Measurements from ENCODE around the gene CTNNBIP1. TPM values are rescaled to one million over a fixed set of nuclear protein-coding genes. Genes with fewer than 3 reads are reported as not detected.

CTNNBIP1 gene
- polyA plus RNA-seq, 3 donors: 26.2 to 26.8 (median 26.3) TPM

- Mint-ChIP-seq H3K9me3 (peaks cover 0 to 3% (median 0%) of the 10 kb centered on the region in 7 donors), H3K27ac (no peak overlapping the region), H3K4me1 (no peaks in the 10 kb centered on the region), H3K27me3 (ENCODE audit: low read depth in 3 of 3) (peaks cover 0 to 3% (median 1%) of the 10 kb centered on the region in 3 donors), H3K4me3 (no peak overlapping the region), H3K36me3 (peaks cover 0 to 4% of the 10 kb centered on the region in 2 donors)
- H3K9ac ChIP-seq (ENCODE audit: insufficient read depth, low read length, poor library complexity, severe bottlenecking): no peak overlapping the region
- H3K27ac ChIP-seq (ENCODE audit: low read depth in 1 of 2, low read length in 2 of 2): no peak overlapping the region
- 95% methylated on average over 3 of the region's 5 CpGs for WGBS (ENCODE audit: insufficient coverage)
- no peak overlapping the region for H2AFZ ChIP-seq (ENCODE audit: insufficient read depth, low read depth, low read length, poor library complexity, severe bottlenecking)
- no peaks in the 10 kb centered on the region for H3K27me3 ChIP-seq (ENCODE audit: control insufficient read depth in 2 of 2, insufficient read depth in 2 of 2, low read length in 2 of 2)
- H3K79me2 ChIP-seq (ENCODE audit: insufficient read depth, low read length): no peaks in the 10 kb centered on the region
- no peak overlapping the region for H3K4me3 ChIP-seq (replicated peaks in 1 of 3; ENCODE audit: low read depth in 2 of 3, low read length in 3 of 3)
- no peaks in the 10 kb centered on the region for H3K9me3 ChIP-seq (replicated peaks in 1 of 2; ENCODE audit: control insufficient read depth in 1 of 2, insufficient read depth in 1 of 2, low read length in 2 of 2)
- H3K36me3 ChIP-seq (replicated peaks in 1 of 2; ENCODE audit: control insufficient read depth in 1 of 2, insufficient read depth in 2 of 2, low read length in 2 of 2): no peaks in the 10 kb centered on the region
- DNase-seq: no peak
- H4K20me1 ChIP-seq (ENCODE audit: insufficient read depth, low read length): no peaks in the 10 kb centered on the region
- H3K4me1 ChIP-seq (ENCODE audit: control insufficient read depth in 1 of 2, insufficient read depth in 2 of 2, low read length in 2 of 2): no peaks in the 10 kb centered on the region
- no peak overlapping the region for H3K4me2 ChIP-seq (replicated peaks; ENCODE audit: extremely low read depth, low read length, poor library complexity, severe bottlenecking)
- intact Hi-C loops (cut with micrococcal nuclease): no loop called here
- no peak for TF ChIP-seq CTCF (IDR thresholded peaks at IDR 0.05)
Observed at GRCh38 chr1:9922342-9922741, 12.3 kb upstream of the CTNNBIP1 start.

- no peak for TF ChIP-seq CTCF (IDR thresholded peaks at IDR 0.05)
- no peak for DNase-seq
- WGBS (ENCODE audit: insufficient coverage): 70% methylated on average over 2 of the region's 5 CpGs
Observed at GRCh38 chr1:9920606-9921005, 10.5 kb upstream of the CTNNBIP1 start.

More at GRCh38 chr1:9920606-9921005, 10.5 kb upstream of the CTNNBIP1 start:
- no peaks in the 10 kb centered on the region for H3K4me1 ChIP-seq (ENCODE audit: control insufficient read depth in 1 of 2, insufficient read depth in 2 of 2, low read length in 2 of 2)
- H3K27me3 ChIP-seq (ENCODE audit: control insufficient read depth in 2 of 2, insufficient read depth in 2 of 2, low read length in 2 of 2): no peaks in the 10 kb centered on the region
- H3K4me2 ChIP-seq (replicated peaks; ENCODE audit: extremely low read depth, low read length, poor library complexity, severe bottlenecking): no peak overlapping the region
- H3K27ac ChIP-seq (ENCODE audit: low read depth in 1 of 2, low read length in 2 of 2): no peak overlapping the region
- no peaks in the 10 kb centered on the region for H3K4me1 Mint-ChIP-seq
- H4K20me1 ChIP-seq (ENCODE audit: insufficient read depth, low read length): no peaks in the 10 kb centered on the region
- no peaks in the 10 kb centered on the region for H3K36me3 Mint-ChIP-seq
- H3K27ac Mint-ChIP-seq: peak overlapping the region in 1 of 7 donors; percentile 52
- H3K4me3 Mint-ChIP-seq: no peak overlapping the region
- no peaks in the 10 kb centered on the region for H3K79me2 ChIP-seq (ENCODE audit: insufficient read depth, low read length)
- no peak overlapping the region for H3K4me3 ChIP-seq (replicated peaks in 1 of 3; ENCODE audit: low read depth in 2 of 3, low read length in 3 of 3)
- H3K27me3 Mint-ChIP-seq (ENCODE audit: low read depth in 3 of 3): peaks cover 1 to 3% (median 2%) of the 10 kb centered on the region in 3 donors
- H3K36me3 ChIP-seq (replicated peaks in 1 of 2; ENCODE audit: control insufficient read depth in 1 of 2, insufficient read depth in 2 of 2, low read length in 2 of 2): no peaks in the 10 kb centered on the region
- no peaks in the 10 kb centered on the region for H3K9me3 ChIP-seq (replicated peaks in 1 of 2; ENCODE audit: control insufficient read depth in 1 of 2, insufficient read depth in 1 of 2, low read length in 2 of 2)
- no peak overlapping the region for H3K9ac ChIP-seq (ENCODE audit: insufficient read depth, low read length, poor library complexity, severe bottlenecking)
- intact Hi-C loops (cut with micrococcal nuclease): no loop called here
- H3K9me3 Mint-ChIP-seq: peaks cover 0 to 3% (median 0%) of the 10 kb centered on the region in 7 donors
- H2AFZ ChIP-seq (ENCODE audit: insufficient read depth, low read depth, low read length, poor library complexity, severe bottlenecking): no peak overlapping the region

All from CD14-positive monocyte (primary cell).